ENCODE results near the gene GRXCR2.

Gene GRXCR2

DNA sequence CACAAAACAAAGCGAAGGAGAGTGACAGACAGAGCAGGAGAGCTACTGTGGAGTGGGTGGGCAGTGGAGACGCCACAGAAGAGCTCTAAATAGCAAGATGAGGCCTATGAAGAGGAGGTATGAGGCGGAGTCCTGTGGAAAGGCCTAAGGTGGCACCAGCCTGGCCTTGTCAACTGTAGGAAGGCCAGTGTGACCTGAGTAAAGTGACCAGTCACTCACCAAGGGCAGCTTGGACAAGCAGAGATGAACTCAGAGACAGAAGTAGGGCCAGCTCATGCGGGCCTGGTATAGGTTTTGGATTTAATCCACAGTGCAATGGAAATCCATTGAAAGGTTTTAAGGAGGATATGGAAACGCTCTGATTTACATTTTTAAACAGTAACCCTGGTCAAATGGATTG lies 39.8 kb upstream of the GRXCR2 start:
- H3K36me3 ChIP-seq (ENCODE audit: control insufficient read depth in 2 of 2, insufficient read depth in 1 of 2, low read length in 2 of 2), result no peaks in the 10 kb centered on the region
- ChIA-PET CTCF (interaction anchor here (1.3 kb wide), 1 partner anchor 68 kb away, joined by 3 read pairs; no protein-coding TSS in a partner anchor), POLR2A (no interaction called here)
- no peaks in the 10 kb centered on the region for H3K4me1 ChIP-seq (ENCODE audit: control insufficient read depth, insufficient read depth, low read length)
- H3K27ac ChIP-seq (ENCODE audit: extremely low read depth, low read depth, low read length), result no peak overlapping the region
- no peak for TF ChIP-seq ZNF335 (tag by site-specific recombination; conservative IDR thresholded peaks at IDR 0.05)
- TF ChIP-seq, protein P1, sequence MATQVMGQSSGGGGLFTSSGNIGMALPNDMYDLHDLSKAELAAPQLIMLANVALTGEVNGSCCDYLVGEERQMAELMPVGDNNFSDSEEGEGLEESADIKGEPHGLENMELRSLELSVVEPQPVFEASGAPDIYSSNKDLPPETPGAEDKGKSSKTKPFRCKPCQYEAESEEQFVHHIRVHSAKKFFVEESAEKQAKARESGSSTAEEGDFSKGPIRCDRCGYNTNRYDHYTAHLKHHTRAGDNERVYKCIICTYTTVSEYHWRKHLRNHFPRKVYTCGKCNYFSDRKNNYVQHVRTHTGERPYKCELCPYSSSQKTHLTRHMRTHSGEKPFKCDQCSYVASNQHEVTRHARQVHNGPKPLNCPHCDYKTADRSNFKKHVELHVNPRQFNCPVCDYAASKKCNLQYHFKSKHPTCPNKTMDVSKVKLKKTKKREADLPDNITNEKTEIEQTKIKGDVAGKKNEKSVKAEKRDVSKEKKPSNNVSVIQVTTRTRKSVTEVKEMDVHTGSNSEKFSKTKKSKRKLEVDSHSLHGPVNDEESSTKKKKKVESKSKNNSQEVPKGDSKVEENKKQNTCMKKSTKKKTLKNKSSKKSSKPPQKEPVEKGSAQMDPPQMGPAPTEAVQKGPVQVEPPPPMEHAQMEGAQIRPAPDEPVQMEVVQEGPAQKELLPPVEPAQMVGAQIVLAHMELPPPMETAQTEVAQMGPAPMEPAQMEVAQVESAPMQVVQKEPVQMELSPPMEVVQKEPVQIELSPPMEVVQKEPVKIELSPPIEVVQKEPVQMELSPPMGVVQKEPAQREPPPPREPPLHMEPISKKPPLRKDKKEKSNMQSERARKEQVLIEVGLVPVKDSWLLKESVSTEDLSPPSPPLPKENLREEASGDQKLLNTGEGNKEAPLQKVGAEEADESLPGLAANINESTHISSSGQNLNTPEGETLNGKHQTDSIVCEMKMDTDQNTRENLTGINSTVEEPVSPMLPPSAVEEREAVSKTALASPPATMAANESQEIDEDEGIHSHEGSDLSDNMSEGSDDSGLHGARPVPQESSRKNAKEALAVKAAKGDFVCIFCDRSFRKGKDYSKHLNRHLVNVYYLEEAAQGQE (tag by site-specific recombination; IDR thresholded peaks at IDR 0.05), result no peak
- no peak for TF ChIP-seq ZNF558 (tag by site-specific recombination; IDR thresholded peaks at IDR 0.05)
- TF ChIP-seq ZNF394 (tag by site-specific recombination; IDR thresholded peaks at IDR 0.05; ENCODE audit: borderline replicate concordance), result no peak
- no peaks in the 10 kb centered on the region for H3K9me3 ChIP-seq (ENCODE audit: control insufficient read depth, insufficient read depth, low read depth, low read length)
- no peak overlapping the region for H3K4me3 ChIP-seq (ENCODE audit: low read depth, low read length)

DNA sequence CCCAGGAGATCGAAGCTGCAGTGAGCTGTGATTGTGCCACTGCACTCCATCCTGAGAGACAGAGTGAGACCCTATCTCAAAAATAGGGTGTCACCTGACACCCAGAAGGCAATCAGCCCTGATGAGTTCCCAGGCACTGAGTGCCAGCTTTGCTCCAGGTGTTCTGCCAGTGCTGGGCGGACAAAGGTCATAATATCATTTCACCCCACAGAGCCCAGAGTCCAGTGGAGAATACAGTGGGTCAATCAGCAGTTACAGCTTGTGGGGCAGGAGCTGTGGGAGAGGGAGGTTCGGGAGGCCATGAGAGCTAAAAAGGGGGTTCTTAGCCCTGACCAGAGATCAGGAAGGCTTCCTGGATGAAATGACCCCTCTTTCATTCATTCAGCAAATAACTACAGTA lies 39.2 kb upstream of the GRXCR2 start:
- Histone ChIP-seq H3K9me3 (ENCODE audit: control insufficient read depth, insufficient read depth, low read depth, low read length) (no peaks in the 10 kb centered on the region), H3K27ac (ENCODE audit: extremely low read depth, low read depth, low read length) (no peak overlapping the region), H3K4me1 (ENCODE audit: control insufficient read depth, insufficient read depth, low read length) (no peaks in the 10 kb centered on the region), H3K4me3 (ENCODE audit: low read depth, low read length) (no peak overlapping the region), H3K36me3 (ENCODE audit: control insufficient read depth in 2 of 2, insufficient read depth in 1 of 2, low read length in 2 of 2) (no peaks in the 10 kb centered on the region)
- ChIA-PET POLR2A (no interaction called here), CTCF (interaction anchor here (0.7 to 1.3 kb wide), 3 partner anchors 24 to 141 kb away, joined by 3 read pairs; no protein-coding TSS in a partner anchor)
- TF ChIP-seq ZNF596 (tag by site-specific recombination; IDR thresholded peaks at IDR 0.05) (no peak), ZNF416 (tag by site-specific recombination; IDR thresholded peaks at IDR 0.05) (no peak), ZNF138 (tag by site-specific recombination; IDR thresholded peaks at IDR 0.05; ENCODE audit: borderline replicate concordance) (no peak), IKZF3 (tag by site-specific recombination; IDR thresholded peaks at IDR 0.05) (no peak), KLF9 (tag by site-specific recombination; IDR thresholded peaks at IDR 0.05; ENCODE audit: low read depth) (no peak), ZNF391 (tag by site-specific recombination; IDR thresholded peaks at IDR 0.05; ENCODE audit: borderline replicate concordance, low read depth) (no peak), ZNF2 (tag by site-specific recombination; IDR thresholded peaks at IDR 0.05) (no peak), ZNF48 (tag by site-specific recombination; IDR thresholded peaks at IDR 0.05) (no peak)

DNA sequence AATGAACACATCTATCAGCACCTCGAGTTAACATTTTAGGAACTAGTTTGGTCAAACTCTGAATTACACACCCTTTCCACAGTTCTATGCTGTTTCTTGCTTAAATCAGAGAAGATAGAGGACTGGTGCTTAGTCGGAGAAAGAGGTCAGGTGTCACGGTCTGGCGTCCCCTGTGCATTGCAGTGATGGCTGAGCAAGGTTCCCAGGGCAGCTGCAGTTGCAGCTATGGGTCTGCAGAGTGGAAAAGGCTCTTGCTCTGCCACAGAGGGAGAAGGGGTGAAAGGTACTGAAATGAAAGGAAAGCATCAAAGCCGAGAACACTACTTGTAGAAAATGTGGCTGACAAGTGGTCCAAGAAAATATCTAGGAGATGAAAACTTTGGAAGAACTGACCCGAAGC lies 38.4 kb upstream of the GRXCR2 start:
- POLR2A ChIA-PET, result no interaction called here
- H3K27ac ChIP-seq (ENCODE audit: extremely low read depth, low read depth, low read length), result no peak overlapping the region
- H3K4me3 ChIP-seq (ENCODE audit: low read depth, low read length), result no peak overlapping the region
- CTCF ChIA-PET, result interaction anchor here (1.3 kb wide), 1 partner anchor 23 kb away, joined by 3 read pairs; no protein-coding TSS in a partner anchor
- H3K9me3 ChIP-seq (ENCODE audit: control insufficient read depth, insufficient read depth, low read depth, low read length), result no peaks in the 10 kb centered on the region
- no peaks in the 10 kb centered on the region for H3K4me1 ChIP-seq (ENCODE audit: control insufficient read depth, insufficient read depth, low read length)
- no peaks in the 10 kb centered on the region for H3K36me3 ChIP-seq (ENCODE audit: control insufficient read depth in 2 of 2, insufficient read depth in 1 of 2, low read length in 2 of 2)
- TF ChIP-seq KLF10 (tag by site-specific recombination; IDR thresholded peaks at IDR 0.05) (no peak), YY2 (tag by site-specific recombination; IDR thresholded peaks at IDR 0.05) (no peak), ZNF133 (tag by site-specific recombination; IDR thresholded peaks at IDR 0.05) (no peak), ZNF560 (tag by site-specific recombination; IDR thresholded peaks at IDR 0.05; ENCODE audit: borderline replicate concordance) (no peak), SCRT1 (tag by site-specific recombination; IDR thresholded peaks at IDR 0.05; ENCODE audit: borderline replicate concordance) (no peak), KLF1 (tag by site-specific recombination; IDR thresholded peaks at IDR 0.05) (no peak), ZFP69B (tag by site-specific recombination; IDR thresholded peaks at IDR 0.05) (no peak), KLF16 (tag by site-specific recombination; IDR thresholded peaks at IDR 0.05) (no peak), ZNF473 (tag by site-specific recombination; IDR thresholded peaks at IDR 0.05) (no peak)
- TF ChIP-seq, protein P2, sequence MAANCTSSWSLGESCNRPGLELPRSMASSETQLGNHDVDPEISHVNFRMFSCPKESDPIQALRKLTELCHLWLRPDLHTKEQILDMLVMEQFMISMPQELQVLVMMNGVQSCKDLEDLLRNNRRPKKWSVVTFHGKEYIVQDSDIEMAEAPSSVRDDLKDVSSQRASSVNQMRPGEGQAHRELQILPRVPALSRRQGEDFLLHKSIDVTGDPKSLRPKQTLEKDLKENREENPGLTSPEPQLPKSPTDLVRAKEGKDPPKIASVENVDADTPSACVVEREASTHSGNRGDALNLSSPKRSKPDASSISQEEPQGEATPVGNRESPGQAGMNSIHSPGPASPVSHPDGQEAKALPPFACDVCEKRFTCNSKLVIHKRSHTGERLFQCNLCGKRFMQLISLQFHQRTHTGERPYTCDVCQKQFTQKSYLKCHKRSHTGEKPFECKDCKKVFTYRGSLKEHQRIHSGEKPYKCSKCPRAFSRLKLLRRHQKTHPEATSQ (tag by site-specific recombination; IDR thresholded peaks at IDR 0.05), result no peak
- TF ChIP-seq, protein P3, sequence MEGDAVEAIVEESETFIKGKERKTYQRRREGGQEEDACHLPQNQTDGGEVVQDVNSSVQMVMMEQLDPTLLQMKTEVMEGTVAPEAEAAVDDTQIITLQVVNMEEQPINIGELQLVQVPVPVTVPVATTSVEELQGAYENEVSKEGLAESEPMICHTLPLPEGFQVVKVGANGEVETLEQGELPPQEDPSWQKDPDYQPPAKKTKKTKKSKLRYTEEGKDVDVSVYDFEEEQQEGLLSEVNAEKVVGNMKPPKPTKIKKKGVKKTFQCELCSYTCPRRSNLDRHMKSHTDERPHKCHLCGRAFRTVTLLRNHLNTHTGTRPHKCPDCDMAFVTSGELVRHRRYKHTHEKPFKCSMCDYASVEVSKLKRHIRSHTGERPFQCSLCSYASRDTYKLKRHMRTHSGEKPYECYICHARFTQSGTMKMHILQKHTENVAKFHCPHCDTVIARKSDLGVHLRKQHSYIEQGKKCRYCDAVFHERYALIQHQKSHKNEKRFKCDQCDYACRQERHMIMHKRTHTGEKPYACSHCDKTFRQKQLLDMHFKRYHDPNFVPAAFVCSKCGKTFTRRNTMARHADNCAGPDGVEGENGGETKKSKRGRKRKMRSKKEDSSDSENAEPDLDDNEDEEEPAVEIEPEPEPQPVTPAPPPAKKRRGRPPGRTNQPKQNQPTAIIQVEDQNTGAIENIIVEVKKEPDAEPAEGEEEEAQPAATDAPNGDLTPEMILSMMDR (tag by site-specific recombination; IDR thresholded peaks at IDR 0.05), result no peak
- TF ChIP-seq, protein P4, sequence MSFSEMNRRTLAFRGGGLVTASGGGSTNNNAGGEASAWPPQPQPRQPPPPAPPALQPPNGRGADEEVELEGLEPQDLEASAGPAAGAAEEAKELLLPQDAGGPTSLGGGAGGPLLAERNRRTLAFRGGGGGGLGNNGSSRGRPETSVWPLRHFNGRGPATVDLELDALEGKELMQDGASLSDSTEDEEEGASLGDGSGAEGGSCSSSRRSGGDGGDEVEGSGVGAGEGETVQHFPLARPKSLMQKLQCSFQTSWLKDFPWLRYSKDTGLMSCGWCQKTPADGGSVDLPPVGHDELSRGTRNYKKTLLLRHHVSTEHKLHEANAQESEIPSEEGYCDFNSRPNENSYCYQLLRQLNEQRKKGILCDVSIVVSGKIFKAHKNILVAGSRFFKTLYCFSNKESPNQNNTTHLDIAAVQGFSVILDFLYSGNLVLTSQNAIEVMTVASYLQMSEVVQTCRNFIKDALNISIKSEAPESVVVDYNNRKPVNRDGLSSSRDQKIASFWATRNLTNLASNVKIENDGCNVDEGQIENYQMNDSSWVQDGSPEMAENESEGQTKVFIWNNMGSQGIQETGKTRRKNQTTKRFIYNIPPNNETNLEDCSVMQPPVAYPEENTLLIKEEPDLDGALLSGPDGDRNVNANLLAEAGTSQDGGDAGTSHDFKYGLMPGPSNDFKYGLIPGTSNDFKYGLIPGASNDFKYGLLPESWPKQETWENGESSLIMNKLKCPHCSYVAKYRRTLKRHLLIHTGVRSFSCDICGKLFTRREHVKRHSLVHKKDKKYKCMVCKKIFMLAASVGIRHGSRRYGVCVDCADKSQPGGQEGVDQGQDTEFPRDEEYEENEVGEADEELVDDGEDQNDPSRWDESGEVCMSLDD (tag by site-specific recombination; IDR thresholded peaks at IDR 0.05), result no peak

Data from HEK293 (cell line).